AG04450 (cell line): ENCODE results near the gene ULK1. TPM values are rescaled to one million over a fixed set of nuclear protein-coding genes. Genes with fewer than 3 reads are reported as not detected.

ENCODE experiments used
- CTCF ChIA-PET: fragments of 300-600, 350-600 bp; formaldehyde crosslinking; extraction: SDS; loops from one replicate; lab custom pipeline; 2022; ENCODE audit warnings: antibody characterized with exemption, inconsistent platforms; lab: Charles Lee
- POLR2A ChIA-PET: fragments of 350-600 bp; formaldehyde crosslinking; extraction: SDS; loops from one replicate; lab custom pipeline; 2021; ENCODE audit warnings: antibody characterized with exemption, inconsistent platforms; lab: Yijun Ruan, JAX
- DNase-seq: peaks from one replicate; pipeline ENCODE4 v3.0.0-alpha.2; 2011; ENCODE audit warnings: low read depth, low spot score
- H3K27ac ChIP-seq: one replicate; pipeline ENCODE4 v1.5.1; 2012; ENCODE audit warnings: low read depth, low read length, control low read depth
- H3K27me3 ChIP-seq: one replicate; pipeline ENCODE4 v1.6.0; 2012; ENCODE audit warnings: low read length; ENCODE audit not compliant: control insufficient read depth, insufficient read depth
- H3K4me3 ChIP-seq: 2 replicates; pipeline ENCODE4 v1.5.1; 2011; ENCODE audit warnings: mild to moderate bottlenecking, low read depth, low read length, control low read depth
- H3K9me3 ChIP-seq: 2 replicates; pipeline ENCODE4 v1.5.1; 2012; ENCODE audit warnings: low read length; ENCODE audit not compliant: control insufficient read depth, insufficient read depth
- CTCF ChIP-seq: IDR thresholded peaks from 2 replicates; pipeline ENCODE4 v1.5.1; 2011; ENCODE audit warnings: low read depth, low read length, control low read depth, inconsistent platforms
- polyA plus RNA-seq: library from polyadenylated mRNA; depleted of rRNA; stranded (reverse); fragments of >200 nt; gene quantifications from 2 replicates; pipeline ENCODE4 v1.2.3, GENCODE V29; 2011

Gene ULK1
- polyA plus RNA-seq, 1 experiment, result 4.6 TPM

- Histone ChIP-seq H3K9me3 (no peaks in the 10 kb centered on the region; the same call in 1 of the 2 replicates), H3K27me3 (no peaks in the 10 kb centered on the region), H3K4me3 (no peak overlapping the region), H3K27ac (no peak overlapping the region)
- DNase-seq, result no peak
- ChIA-PET POLR2A (no interaction called here), CTCF (no interaction called here)
- TF ChIP-seq CTCF, result no peak
Measured at GRCh38 chr12:131909752-131910219, 15.4 kb downstream of the ULK1 start.

- POLR2A ChIA-PET, result interaction anchor here (0.6 kb wide), 1 partner anchor 14 kb away, joined by 6 read pairs; no protein-coding TSS in a partner anchor
- no peak for DNase-seq
Measured at GRCh38 chr12:131910302-131911027, 16.0 kb downstream of the ULK1 start.

GRCh38 chr12:131911028-131911650 is 16.7 kb downstream of the ULK1 start:
- ChIA-PET CTCF (no interaction called here), POLR2A (interaction anchor here (0.6 to 1.0 kb wide), 2 partner anchors 11 to 14 kb away, joined by 3 to 6 read pairs; no protein-coding TSS in a partner anchor)
- Histone ChIP-seq H3K4me3 (no peak overlapping the region), H3K27me3 (no peaks in the 10 kb centered on the region), H3K9me3 (no peaks in the 10 kb centered on the region; the same call in 1 of the 2 replicates), H3K27ac (no peak overlapping the region)
- no peak for TF ChIP-seq CTCF
- DNase-seq, result no peak

More at GRCh38 chr12:131910302-131911027, 16.0 kb downstream of the ULK1 start:
- no peak overlapping the region for H3K4me3 ChIP-seq
- CTCF ChIA-PET, result no interaction called here
- no peaks in the 10 kb centered on the region; the same call in 1 of the 2 replicates for H3K9me3 ChIP-seq
- H3K27me3 ChIP-seq, result no peaks in the 10 kb centered on the region
- H3K27ac ChIP-seq, result no peak overlapping the region
- no peak for TF ChIP-seq CTCF

GRCh38 chr12:131911851-131912477 is 17.5 kb downstream of the ULK1 start:
- H3K27me3 ChIP-seq, result no peaks in the 10 kb centered on the region
- no peaks in the 10 kb centered on the region; the same call in 1 of the 2 replicates for H3K9me3 ChIP-seq
- ChIA-PET CTCF (interaction anchor here (0.6 kb wide), 1 partner anchor 15 kb away, joined by 4 read pairs; no protein-coding TSS in a partner anchor), POLR2A (interaction anchor here (1.0 kb wide), 1 partner anchor 10 kb away, joined by 3 read pairs; no protein-coding TSS in a partner anchor)
- H3K27ac ChIP-seq, result peak overlapping the region; percentile 21
- H3K4me3 ChIP-seq, result no peak overlapping the region
- no peak for DNase-seq
- no peak for TF ChIP-seq CTCF
